ENCODE data around the gene ZNF888. TPM values are rescaled to one million over a fixed set of nuclear protein-coding genes. Genes with fewer than 3 reads are reported as not detected.
A peak's percentile ranks its signal among the peaks of the same experiment; 100 is the strongest.

ZNF888 gene
- 1 to 10 TPM; 3.9 to 4.4 TPM for total RNA-seq
- 2.5 TPM for polyA plus RNA-seq

GRCh38 chr19:52922841-52923777 is at the start of gene ZNF888:
TSS of gene ZNF888 (minus strand) at chr19:52923428. CDS start at chr19:52917873, 5,555 bp downstream.
- ChIA-PET POLR2A (no interaction called here), CTCF (no interaction called here)
- peaks cover 13% of the 10 kb centered on the region for H3K4me1 ChIP-seq (ENCODE audit: insufficient read depth, low read length)
- H3K27ac Mint-ChIP-seq: peak within 1 kb of the TSS; percentile 53 to 96 (median 92)
- H3K27ac ChIP-seq (ENCODE audit: low read depth, low read length): peak within 1 kb of the TSS; percentile 89
- H3K27me3 ChIP-seq (ENCODE audit: insufficient read depth, low read length, poor library complexity, severe bottlenecking): no peaks in the 10 kb centered on the region
- peaks cover 5 to 19% (median 6%) of the 10 kb centered on the region in 3 donors for H3K36me3 Mint-ChIP-seq
- H3K4me3 ChIP-seq (ENCODE audit: low read length): peak within 1 kb of the TSS; percentile 90
- peak; percentile 77 to 92 (median 81) for DNase-seq
- peaks cover 30 to 34% (median 32%) of the 10 kb centered on the region in 3 donors for H3K4me1 Mint-ChIP-seq
- no peaks in the 10 kb centered on the region for H3K9me3 ChIP-seq (ENCODE audit: low read length)
- peaks cover 0 to 7% (median 0%) of the 10 kb centered on the region in 5 donors for H3K9me3 Mint-ChIP-seq
- peaks cover 0 to 2% of the 10 kb centered on the region in 2 donors for H3K27me3 Mint-ChIP-seq
- H3K4me3 Mint-ChIP-seq: peak within 1 kb of the TSS; percentile 92 to 96 (median 94)
- no peaks in the 10 kb centered on the region for H3K36me3 ChIP-seq (ENCODE audit: insufficient read depth, low read length)

GRCh38 chr19:52967772-52968171 is 44.5 kb upstream of the ZNF888 start:
- CTCF ChIA-PET: no interaction called here
- H3K9me3 Mint-ChIP-seq: peaks cover 25 to 52% (median 37%) of the 10 kb centered on the region in 5 donors
- Histone ChIP-seq H3K9me3 (ENCODE audit: low read length) (peaks cover 11% of the 10 kb centered on the region), H3K27ac (ENCODE audit: low read depth, low read length) (no peak overlapping the region), H3K4me1 (ENCODE audit: insufficient read depth, low read length) (peaks cover 6% of the 10 kb centered on the region), H3K4me3 (ENCODE audit: low read length) (no peak overlapping the region), H3K36me3 (ENCODE audit: insufficient read depth, low read length) (no peaks in the 10 kb centered on the region), H3K27me3 (ENCODE audit: insufficient read depth, low read length, poor library complexity, severe bottlenecking) (no peaks in the 10 kb centered on the region)
- H3K4me3 Mint-ChIP-seq: peak overlapping the region in 1 of 7 donors; percentile 54
- H3K27me3 Mint-ChIP-seq: peaks cover 2 to 13% of the 10 kb centered on the region in 2 donors
- DNase-seq: no peak
- no peak overlapping the region for H3K27ac Mint-ChIP-seq
- peaks cover 6 to 53% (median 33%) of the 10 kb centered on the region in 3 donors for H3K36me3 Mint-ChIP-seq
- POLR2A ChIA-PET: no interaction called here
- peaks cover 11 to 13% (median 13%) of the 10 kb centered on the region in 3 donors for H3K4me1 Mint-ChIP-seq

DNA sequence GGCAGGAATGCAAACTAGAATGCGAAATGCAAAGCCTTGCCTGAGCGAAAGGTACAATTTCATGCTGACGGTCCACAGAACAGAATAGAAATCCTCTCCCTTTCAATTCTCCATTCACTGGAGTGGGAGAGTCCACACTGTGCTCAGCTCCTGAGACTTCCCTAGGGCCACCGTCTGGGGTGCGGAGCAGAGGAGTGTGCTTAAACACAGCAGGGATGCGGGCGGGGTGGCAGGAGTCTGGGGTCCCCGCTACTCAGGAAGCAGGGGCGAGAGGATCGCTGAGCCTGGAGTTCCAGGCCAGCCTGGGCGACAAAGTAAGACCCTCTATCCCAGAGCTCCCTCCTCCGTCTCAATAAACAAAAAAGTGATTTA is 40.0 kb upstream of the ZNF888 start:
- Histone ChIP-seq H3K27ac (ENCODE audit: low read depth, low read length) (peak overlapping the region; percentile 48), H3K4me3 (ENCODE audit: low read length) (peak overlapping the region; percentile 85), H3K36me3 (ENCODE audit: insufficient read depth, low read length) (peaks cover 2% of the 10 kb centered on the region), H3K27me3 (ENCODE audit: insufficient read depth, low read length, poor library complexity, severe bottlenecking) (no peaks in the 10 kb centered on the region), H3K9me3 (ENCODE audit: low read length) (peaks cover 36% of the 10 kb centered on the region), H3K4me1 (ENCODE audit: insufficient read depth, low read length) (peaks cover 17% of the 10 kb centered on the region)
- H3K4me1 Mint-ChIP-seq: peaks cover 31 to 46% (median 37%) of the 10 kb centered on the region in 3 donors
- no peaks in the 10 kb centered on the region for H3K27me3 Mint-ChIP-seq
- H3K27ac Mint-ChIP-seq: peak overlapping the region; percentile 79 to 96 (median 94)
- ChIA-PET CTCF (interaction anchor here (0.9 kb wide), 1 partner anchor 31 kb away, joined by 4 read pairs; no protein-coding TSS in a partner anchor), POLR2A (interaction anchor here (1.5 to 2.3 kb wide), 2 partner anchors 20 to 139 kb away, joined by 6 to 10 read pairs; no protein-coding TSS in a partner anchor)
- H3K4me3 Mint-ChIP-seq: peak overlapping the region; percentile 92 to 97 (median 95)
- H3K36me3 Mint-ChIP-seq: peaks cover 13 to 43% (median 42%) of the 10 kb centered on the region in 3 donors
- DNase-seq: no peak
- peaks cover 16 to 41% (median 31%) of the 10 kb centered on the region in 5 donors for H3K9me3 Mint-ChIP-seq

DNA sequence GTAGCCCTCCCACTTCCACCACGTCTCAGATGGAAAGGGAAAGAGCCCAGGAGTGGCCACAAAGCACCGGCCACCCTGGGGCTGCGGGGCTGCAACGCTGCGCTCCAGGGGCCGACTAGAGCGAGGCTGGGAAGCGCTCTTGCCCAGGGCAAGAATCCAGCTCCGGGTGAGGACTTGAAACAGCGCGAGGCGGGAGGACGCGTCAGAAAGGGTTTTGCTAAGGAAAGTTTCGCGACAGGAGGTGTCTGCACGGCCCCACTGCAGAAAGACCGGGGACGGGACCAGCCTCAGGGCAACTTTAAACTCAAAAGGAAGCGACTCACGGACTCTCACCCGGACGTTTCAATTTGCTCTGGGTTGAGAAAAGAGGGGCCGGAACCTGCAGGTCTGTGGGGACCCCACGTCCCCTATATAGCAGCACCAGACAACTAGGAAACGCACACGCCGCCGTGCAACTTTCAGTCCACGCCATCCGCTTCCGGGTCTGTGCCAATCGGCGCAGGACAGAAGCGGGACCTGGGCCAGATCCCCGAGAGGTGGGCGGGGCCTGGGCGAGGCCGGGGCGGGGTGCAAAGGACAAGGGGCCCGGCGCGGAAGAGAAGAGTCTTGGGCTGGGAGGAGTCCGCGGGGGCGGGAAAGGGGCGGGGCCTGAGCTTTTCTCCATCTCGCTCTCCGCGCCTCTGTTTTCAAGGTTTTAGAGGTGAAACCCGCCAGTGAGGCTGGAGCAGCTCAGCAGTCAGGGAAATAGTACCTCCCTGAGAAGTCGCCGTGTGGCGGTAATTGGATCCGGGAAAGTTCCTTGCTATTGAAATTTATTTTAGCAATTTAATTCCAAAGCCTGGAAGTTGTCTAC is 39.4 kb upstream of the ZNF888 start, which contains the start of gene ZNF816:
TSS of gene ZNF816 (minus strand) at position 488 of the 853 bp plus-strand sequence. CDS start 6,792 bp downstream, outside the sequence.
- Mint-ChIP-seq H3K4me3 (peak within 1 kb of the TSS; percentile 92 to 97 (median 95)), H3K9me3 (peaks cover 13 to 43% (median 30%) of the 10 kb centered on the region in 5 donors), H3K4me1 (peaks cover 31 to 46% (median 37%) of the 10 kb centered on the region in 3 donors), H3K27me3 (no peaks in the 10 kb centered on the region), H3K36me3 (peaks cover 16 to 47% (median 43%) of the 10 kb centered on the region in 3 donors), H3K27ac (peak within 1 kb of the TSS; percentile 79 to 96 (median 94))
- Histone ChIP-seq H3K27me3 (ENCODE audit: insufficient read depth, low read length, poor library complexity, severe bottlenecking) (no peaks in the 10 kb centered on the region), H3K27ac (ENCODE audit: low read depth, low read length) (peak within 1 kb of the TSS; percentile 71), H3K4me3 (ENCODE audit: low read length) (peak within 1 kb of the TSS; percentile 85), H3K4me1 (ENCODE audit: insufficient read depth, low read length) (peaks cover 17% of the 10 kb centered on the region), H3K9me3 (ENCODE audit: low read length) (peaks cover 37% of the 10 kb centered on the region), H3K36me3 (ENCODE audit: insufficient read depth, low read length) (peaks cover 8% of the 10 kb centered on the region)
- POLR2A ChIA-PET: interaction anchor here (1.0 to 2.3 kb wide), 3 partner anchors 20 to 235 kb away, joined by 3 to 10 read pairs (median 6); no protein-coding TSS in a partner anchor
- DNase-seq: peak; percentile 96 to 99 (median 99)
- CTCF ChIA-PET: interaction anchor here (0.9 kb wide), 1 partner anchor 31 kb away, joined by 4 read pairs; no protein-coding TSS in a partner anchor

DNA sequence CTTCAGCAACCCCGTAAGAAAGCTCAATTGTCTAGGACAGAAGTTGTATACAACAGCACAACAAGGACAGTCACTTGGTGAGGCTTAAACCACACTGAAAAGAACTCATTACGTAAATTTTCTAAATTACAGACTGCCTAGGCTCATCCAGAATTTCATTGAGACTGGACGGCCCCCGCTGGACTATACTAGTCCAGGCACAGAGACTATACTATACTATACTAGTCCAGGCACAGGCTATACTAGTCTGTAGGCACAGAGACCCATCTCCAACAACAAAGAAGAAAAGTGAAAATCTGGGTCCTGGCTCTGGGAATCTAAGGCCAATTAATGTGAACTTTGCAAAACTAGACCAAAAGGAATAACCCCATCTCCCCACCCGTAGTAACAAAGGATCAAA is 38.8 kb upstream of the ZNF888 start:
- CTCF ChIA-PET: no interaction called here
- H3K27me3 ChIP-seq (ENCODE audit: insufficient read depth, low read length, poor library complexity, severe bottlenecking): no peaks in the 10 kb centered on the region
- no peak for DNase-seq
- Mint-ChIP-seq H3K9me3 (peaks cover 12 to 43% (median 30%) of the 10 kb centered on the region in 5 donors), H3K4me3 (peak overlapping the region; percentile 92 to 97 (median 95)), H3K27ac (peak overlapping the region; percentile 79 to 96 (median 93)), H3K27me3 (no peaks in the 10 kb centered on the region), H3K36me3 (peaks cover 21 to 53% (median 43%) of the 10 kb centered on the region in 3 donors), H3K4me1 (peaks cover 31 to 49% (median 37%) of the 10 kb centered on the region in 3 donors)
- POLR2A ChIA-PET: interaction anchor here (1.0 to 2.3 kb wide), 2 partner anchors 19 to 236 kb away, joined by 3 to 10 read pairs; no protein-coding TSS in a partner anchor
- H3K36me3 ChIP-seq (ENCODE audit: insufficient read depth, low read length): peaks cover 13% of the 10 kb centered on the region
- peak overlapping the region; percentile 85 for H3K4me3 ChIP-seq (ENCODE audit: low read length)
- peaks cover 37% of the 10 kb centered on the region for H3K9me3 ChIP-seq (ENCODE audit: low read length)
- peaks cover 17% of the 10 kb centered on the region for H3K4me1 ChIP-seq (ENCODE audit: insufficient read depth, low read length)
- peak overlapping the region; percentile 71 for H3K27ac ChIP-seq (ENCODE audit: low read depth, low read length)

DNA sequence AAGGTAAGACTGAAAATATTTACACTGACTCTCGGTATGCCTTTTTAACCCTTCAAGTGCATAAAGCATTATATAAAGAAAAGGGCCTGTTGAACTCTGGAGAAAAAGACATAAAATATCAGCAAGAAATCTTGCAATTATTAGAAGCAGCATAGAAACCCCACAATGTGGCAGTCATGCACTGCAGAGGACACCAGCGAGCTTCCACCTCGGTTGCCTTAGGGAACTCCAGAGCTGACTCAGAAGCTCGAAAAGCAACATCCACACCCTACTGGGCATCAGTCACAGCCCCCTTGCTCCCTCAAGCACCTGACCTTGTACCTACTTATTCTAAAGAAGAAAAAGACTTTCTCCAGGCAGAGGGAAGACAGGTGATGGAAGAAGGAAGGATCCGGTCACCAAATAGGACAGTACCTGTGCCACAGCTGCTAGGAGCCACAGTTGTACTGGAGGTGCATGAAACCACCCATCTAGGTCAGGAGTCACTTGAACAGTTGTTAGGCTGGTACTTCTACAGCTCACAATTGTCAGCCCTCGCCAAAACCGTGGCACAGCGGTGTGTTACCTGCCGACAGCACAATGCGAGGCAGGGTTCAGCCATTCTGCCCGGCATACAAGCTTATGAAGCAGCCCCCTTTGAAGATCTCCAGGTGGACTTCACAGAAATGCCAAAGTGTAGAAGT is 36.5 kb upstream of the ZNF888 start:
- Mint-ChIP-seq H3K36me3 (peaks cover 42 to 71% (median 56%) of the 10 kb centered on the region in 3 donors), H3K27me3 (no peaks in the 10 kb centered on the region), H3K4me1 (peaks cover 34 to 49% (median 37%) of the 10 kb centered on the region in 3 donors), H3K4me3 (peak overlapping the region in 2 of 7 donors; percentile 65 to 97), H3K27ac (peak overlapping the region in 1 of 8 donors; percentile 33), H3K9me3 (peaks cover 33 to 56% (median 47%) of the 10 kb centered on the region in 5 donors)
- DNase-seq: no peak
- H3K4me1 ChIP-seq (ENCODE audit: insufficient read depth, low read length): peaks cover 17% of the 10 kb centered on the region
- no peak overlapping the region for H3K4me3 ChIP-seq (ENCODE audit: low read length)
- CTCF ChIA-PET: no interaction called here
- peaks cover 33% of the 10 kb centered on the region for H3K36me3 ChIP-seq (ENCODE audit: insufficient read depth, low read length)
- POLR2A ChIA-PET: no interaction called here
- peaks cover 56% of the 10 kb centered on the region for H3K9me3 ChIP-seq (ENCODE audit: low read length)
- no peaks in the 10 kb centered on the region for H3K27me3 ChIP-seq (ENCODE audit: insufficient read depth, low read length, poor library complexity, severe bottlenecking)
- H3K27ac ChIP-seq (ENCODE audit: low read depth, low read length): no peak overlapping the region

DNA sequence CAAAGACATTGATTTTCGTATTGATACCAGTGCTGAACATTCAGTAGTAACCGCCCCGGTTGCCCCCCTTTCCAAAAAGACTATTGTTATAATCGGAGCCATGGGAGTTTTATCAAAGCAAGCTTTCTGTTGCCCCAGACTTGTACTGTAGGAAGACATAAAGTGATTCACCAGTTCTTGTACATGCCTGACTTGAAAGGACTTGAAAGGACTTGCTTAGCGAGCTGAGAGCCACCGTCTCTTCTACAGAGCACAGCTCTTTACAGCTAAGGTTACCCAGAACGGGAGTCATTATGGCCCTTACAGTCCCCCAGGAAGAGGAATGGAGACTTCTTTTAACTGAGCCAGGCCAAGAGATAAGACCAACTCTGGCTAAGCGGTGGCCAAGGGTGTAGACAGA is 34.4 kb upstream of the ZNF888 start:
- Histone ChIP-seq H3K36me3 (ENCODE audit: insufficient read depth, low read length) (peaks cover 47% of the 10 kb centered on the region), H3K4me3 (ENCODE audit: low read length) (no peak overlapping the region), H3K27ac (ENCODE audit: low read depth, low read length) (no peak overlapping the region), H3K9me3 (ENCODE audit: low read length) (peaks cover 68% of the 10 kb centered on the region), H3K4me1 (ENCODE audit: insufficient read depth, low read length) (peaks cover 10% of the 10 kb centered on the region), H3K27me3 (ENCODE audit: insufficient read depth, low read length, poor library complexity, severe bottlenecking) (no peaks in the 10 kb centered on the region)
- Mint-ChIP-seq H3K4me1 (peaks cover 23 to 34% (median 23%) of the 10 kb centered on the region in 3 donors), H3K36me3 (peaks cover 54 to 84% (median 70%) of the 10 kb centered on the region in 3 donors), H3K27me3 (no peaks in the 10 kb centered on the region), H3K9me3 (peaks cover 36 to 73% (median 60%) of the 10 kb centered on the region in 5 donors), H3K27ac (no peak overlapping the region), H3K4me3 (no peak overlapping the region)
- ChIA-PET CTCF (no interaction called here), POLR2A (no interaction called here)
- no peak for DNase-seq
